SK-N-SH treated with all-trans-retinoic acid at 6 μM for 48 hours (cell line): ENCODE data around the gene PCDHGA12.

Source experiments
- ATAC-seq: fragments of 200-7000 bp; cut with Tn5 transposase; 3 replicates; pipeline ENCODE4 v1.9.1; 2020; ENCODE audit warnings: mild to moderate bottlenecking, moderate library complexity
- BACH2 ChIP-seq: fragments of 250-450 bp; sonication (Bioruptor Pico); IDR thresholded peaks from 2 replicates; pipeline ENCODE4 v1.9.0; 2021; ENCODE audit warnings: mild to moderate bottlenecking, borderline replicate concordance
- ESRRG ChIP-seq: fragments of 250-450 bp; sonication (Bioruptor Pico); IDR thresholded peaks from 2 replicates; pipeline ENCODE4 v1.6.1; 2021; ENCODE audit warnings: mild to moderate bottlenecking
- GLIS3 ChIP-seq: fragments of 250-450 bp; sonication (Bioruptor Pico); IDR thresholded peaks from 2 replicates; pipeline ENCODE4 v1.5.0; 2020; ENCODE audit warnings: mild to moderate bottlenecking, moderate library complexity
- ISL1 ChIP-seq: fragments of 250-450 bp; sonication (Bioruptor Pico); IDR thresholded peaks from 2 replicates; pipeline ENCODE4 v2.1.2; 2022; ENCODE audit warnings: mild to moderate bottlenecking, moderate library complexity
- OSR1 ChIP-seq: fragments of 250-450 bp; sonication (Bioruptor Pico); IDR thresholded peaks from 2 replicates; pipeline ENCODE4 v1.8.0; 2022; ENCODE audit warnings: moderate library complexity, mild to moderate bottlenecking, inconsistent platforms
- PPARA ChIP-seq: fragments of 250-450 bp; sonication (Bioruptor Pico); IDR thresholded peaks from 2 replicates; pipeline ENCODE4 v1.5.0; 2020; ENCODE audit warnings: mild to moderate bottlenecking, borderline replicate concordance
- RARB ChIP-seq: fragments of 250-450 bp; sonication (Bioruptor Pico); IDR thresholded peaks from 2 replicates; pipeline ENCODE4 v1.8.0; 2021; ENCODE audit warnings: mild to moderate bottlenecking, moderate library complexity
- SNAI2 ChIP-seq: fragments of 250-450 bp; sonication (Bioruptor Pico); IDR thresholded peaks from 2 replicates; pipeline ENCODE4 v1.5.0; 2020; ENCODE audit warnings: mild to moderate bottlenecking, moderate library complexity
- TCF4 ChIP-seq: fragments of 250-450 bp; sonication (Bioruptor Pico); IDR thresholded peaks from 2 replicates; pipeline ENCODE4 v1.8.0; 2021; ENCODE audit warnings: mild to moderate bottlenecking, moderate library complexity, borderline replicate concordance
- TOX ChIP-seq: fragments of 250-450 bp; sonication (Bioruptor Pico); IDR thresholded peaks from 2 replicates; pipeline ENCODE4 v1.8.0; 2021; ENCODE audit warnings: mild to moderate bottlenecking, moderate library complexity, borderline replicate concordance
- ZC3H10 ChIP-seq: fragments of 250-450 bp; sonication (Bioruptor Pico); IDR thresholded peaks from 2 replicates; pipeline ENCODE4 v1.5.1; 2021; ENCODE audit warnings: mild to moderate bottlenecking, moderate library complexity
- ZFP3 ChIP-seq: fragments of 250-450 bp; sonication (Bioruptor Pico); IDR thresholded peaks from 2 replicates; pipeline ENCODE4 v1.5.0; 2020; ENCODE audit warnings: mild to moderate bottlenecking, moderate library complexity
- ZFP30 ChIP-seq: fragments of 450-650 bp; formaldehyde crosslinking; IDR thresholded peaks from 2 replicates; pipeline ENCODE4 v1.5.0; 2022; ENCODE audit warnings: mild to moderate bottlenecking, moderate library complexity
- ZNF70 ChIP-seq: fragments of 450-650 bp; formaldehyde crosslinking; IDR thresholded peaks from 2 replicates; pipeline ENCODE4 v1.5.0; 2020; ENCODE audit warnings: mild to moderate bottlenecking, moderate library complexity
- ZNF8 ChIP-seq: fragments of 450-650 bp; formaldehyde crosslinking; IDR thresholded peaks from 2 replicates; pipeline ENCODE4 v1.5.0; 2020; ENCODE audit warnings: mild to moderate bottlenecking, moderate library complexity
- TF ChIP-seq, protein P1 (sequence below): fragments of 250-450 bp; sonication (Bioruptor Pico); IDR thresholded peaks from 2 replicates; pipeline ENCODE4 v1.5.0; 2020; ENCODE audit warnings: mild to moderate bottlenecking, moderate library complexity
- TF ChIP-seq, protein P2 (sequence below): fragments of 250-450 bp; sonication (Bioruptor Pico); IDR thresholded peaks from 2 replicates; pipeline ENCODE4 v1.5.1; 2020; ENCODE audit warnings: low read depth, mild to moderate bottlenecking, moderate library complexity
- TF ChIP-seq, protein P3 (sequence below): fragments of 250-450 bp; sonication (Bioruptor Pico); IDR thresholded peaks from 2 replicates; pipeline ENCODE4 v1.8.0; 2020; ENCODE audit warnings: mild to moderate bottlenecking, moderate library complexity, borderline replicate concordance
- TF ChIP-seq, protein P4 (sequence below): fragments of 250-450 bp; sonication (Bioruptor Pico); IDR thresholded peaks from 2 replicates; pipeline ENCODE4 v1.8.0; 2021; ENCODE audit warnings: low read depth, mild to moderate bottlenecking, moderate library complexity, borderline replicate concordance

PCDHGA12 gene

DNA sequence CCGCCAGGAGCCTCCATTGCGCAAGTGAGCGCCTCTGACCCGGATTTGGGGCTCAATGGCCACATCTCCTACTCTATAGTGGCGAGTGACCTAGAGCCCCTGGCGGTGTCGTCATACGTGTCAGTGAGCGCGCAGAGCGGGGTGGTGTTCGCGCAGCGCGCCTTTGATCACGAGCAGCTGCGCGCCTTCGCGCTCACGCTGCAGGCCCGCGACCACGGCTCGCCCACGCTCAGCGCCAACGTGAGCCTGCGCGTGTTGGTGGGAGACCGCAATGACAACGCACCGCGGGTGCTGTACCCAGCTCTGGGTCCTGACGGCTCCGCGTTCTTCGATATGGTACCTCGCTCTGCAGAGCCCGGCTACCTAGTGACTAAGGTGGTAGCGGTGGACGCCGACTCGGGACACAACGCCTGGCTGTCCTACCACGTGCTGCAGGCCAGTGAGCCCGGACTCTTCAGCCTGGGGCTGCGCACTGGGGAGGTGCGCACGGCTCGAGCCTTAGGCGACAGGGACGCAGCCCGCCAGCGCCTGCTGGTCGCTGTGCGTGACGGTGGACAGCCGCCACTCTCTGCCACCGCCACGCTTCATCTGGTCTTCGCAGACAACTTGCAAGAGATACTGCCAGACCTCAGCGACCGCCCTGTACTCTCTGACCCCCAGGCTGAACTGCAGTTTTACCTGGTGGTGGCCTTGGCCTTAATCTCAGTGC lies 20.6 kb upstream of the PCDHGA12 start:
- TF ChIP-seq, protein P1, sequence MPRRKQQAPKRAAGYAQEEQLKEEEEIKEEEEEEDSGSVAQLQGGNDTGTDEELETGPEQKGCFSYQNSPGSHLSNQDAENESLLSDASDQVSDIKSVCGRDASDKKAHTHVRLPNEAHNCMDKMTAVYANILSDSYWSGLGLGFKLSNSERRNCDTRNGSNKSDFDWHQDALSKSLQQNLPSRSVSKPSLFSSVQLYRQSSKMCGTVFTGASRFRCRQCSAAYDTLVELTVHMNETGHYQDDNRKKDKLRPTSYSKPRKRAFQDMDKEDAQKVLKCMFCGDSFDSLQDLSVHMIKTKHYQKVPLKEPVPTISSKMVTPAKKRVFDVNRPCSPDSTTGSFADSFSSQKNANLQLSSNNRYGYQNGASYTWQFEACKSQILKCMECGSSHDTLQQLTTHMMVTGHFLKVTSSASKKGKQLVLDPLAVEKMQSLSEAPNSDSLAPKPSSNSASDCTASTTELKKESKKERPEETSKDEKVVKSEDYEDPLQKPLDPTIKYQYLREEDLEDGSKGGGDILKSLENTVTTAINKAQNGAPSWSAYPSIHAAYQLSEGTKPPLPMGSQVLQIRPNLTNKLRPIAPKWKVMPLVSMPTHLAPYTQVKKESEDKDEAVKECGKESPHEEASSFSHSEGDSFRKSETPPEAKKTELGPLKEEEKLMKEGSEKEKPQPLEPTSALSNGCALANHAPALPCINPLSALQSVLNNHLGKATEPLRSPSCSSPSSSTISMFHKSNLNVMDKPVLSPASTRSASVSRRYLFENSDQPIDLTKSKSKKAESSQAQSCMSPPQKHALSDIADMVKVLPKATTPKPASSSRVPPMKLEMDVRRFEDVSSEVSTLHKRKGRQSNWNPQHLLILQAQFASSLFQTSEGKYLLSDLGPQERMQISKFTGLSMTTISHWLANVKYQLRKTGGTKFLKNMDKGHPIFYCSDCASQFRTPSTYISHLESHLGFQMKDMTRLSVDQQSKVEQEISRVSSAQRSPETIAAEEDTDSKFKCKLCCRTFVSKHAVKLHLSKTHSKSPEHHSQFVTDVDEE (CRISPR knock-in tag): no peak
- TF ChIP-seq ZFP30 (CRISPR knock-in tag) (no peak), GLIS3 (CRISPR knock-in tag) (no peak), ZNF8 (CRISPR knock-in tag) (no peak), ESRRG (CRISPR knock-in tag) (no peak), ISL1 (CRISPR knock-in tag) (no peak)
- TF ChIP-seq, protein P2, sequence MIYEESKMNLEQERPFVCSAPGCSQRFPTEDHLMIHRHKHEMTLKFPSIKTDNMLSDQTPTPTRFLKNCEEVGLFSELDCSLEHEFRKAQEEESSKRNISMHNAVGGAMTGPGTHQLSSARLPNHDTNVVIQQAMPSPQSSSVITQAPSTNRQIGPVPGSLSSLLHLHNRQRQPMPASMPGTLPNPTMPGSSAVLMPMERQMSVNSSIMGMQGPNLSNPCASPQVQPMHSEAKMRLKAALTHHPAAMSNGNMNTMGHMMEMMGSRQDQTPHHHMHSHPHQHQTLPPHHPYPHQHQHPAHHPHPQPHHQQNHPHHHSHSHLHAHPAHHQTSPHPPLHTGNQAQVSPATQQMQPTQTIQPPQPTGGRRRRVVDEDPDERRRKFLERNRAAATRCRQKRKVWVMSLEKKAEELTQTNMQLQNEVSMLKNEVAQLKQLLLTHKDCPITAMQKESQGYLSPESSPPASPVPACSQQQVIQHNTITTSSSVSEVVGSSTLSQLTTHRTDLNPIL (CRISPR knock-in tag): no peak
- ATAC-seq: no peak

DNA sequence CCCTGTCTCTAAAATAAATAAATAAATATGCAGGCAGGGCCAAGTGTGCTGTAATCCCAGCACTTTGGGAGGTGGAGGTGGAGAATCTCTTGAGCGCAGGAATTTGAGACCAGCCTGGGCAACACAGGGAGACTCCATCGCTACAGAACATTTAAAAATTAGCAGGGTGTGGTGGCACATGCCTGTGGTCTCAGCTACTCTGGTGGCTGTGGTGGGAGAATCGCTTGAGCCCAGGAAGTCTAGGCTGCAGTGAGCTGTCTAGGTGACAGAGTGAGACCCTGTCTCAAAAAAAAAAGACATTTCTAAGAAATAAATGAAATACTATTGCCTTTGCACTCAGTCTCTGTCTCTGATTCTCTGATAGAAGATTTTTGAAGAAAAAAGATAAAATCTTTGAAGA lies 18.7 kb upstream of the PCDHGA12 start:
- no peak for TF ChIP-seq RARB
- no peak for TF ChIP-seq SNAI2 (CRISPR knock-in tag)
- TF ChIP-seq GLIS3 (CRISPR knock-in tag): no peak
- no peak for TF ChIP-seq ZNF70 (CRISPR knock-in tag)
- TF ChIP-seq ZFP30 (CRISPR knock-in tag): no peak
- no peak for TF ChIP-seq PPARA (CRISPR knock-in tag)
- TF ChIP-seq ISL1 (CRISPR knock-in tag): no peak
- TF ChIP-seq TOX (CRISPR knock-in tag): no peak
- TF ChIP-seq, protein P2 (CRISPR knock-in tag): no peak
- TF ChIP-seq TCF4 (CRISPR knock-in tag): no peak
- TF ChIP-seq BACH2 (CRISPR knock-in tag): no peak
- no peak for TF ChIP-seq ZC3H10 (CRISPR knock-in tag)
- no peak for TF ChIP-seq ZNF8 (CRISPR knock-in tag)
- TF ChIP-seq, protein P3, sequence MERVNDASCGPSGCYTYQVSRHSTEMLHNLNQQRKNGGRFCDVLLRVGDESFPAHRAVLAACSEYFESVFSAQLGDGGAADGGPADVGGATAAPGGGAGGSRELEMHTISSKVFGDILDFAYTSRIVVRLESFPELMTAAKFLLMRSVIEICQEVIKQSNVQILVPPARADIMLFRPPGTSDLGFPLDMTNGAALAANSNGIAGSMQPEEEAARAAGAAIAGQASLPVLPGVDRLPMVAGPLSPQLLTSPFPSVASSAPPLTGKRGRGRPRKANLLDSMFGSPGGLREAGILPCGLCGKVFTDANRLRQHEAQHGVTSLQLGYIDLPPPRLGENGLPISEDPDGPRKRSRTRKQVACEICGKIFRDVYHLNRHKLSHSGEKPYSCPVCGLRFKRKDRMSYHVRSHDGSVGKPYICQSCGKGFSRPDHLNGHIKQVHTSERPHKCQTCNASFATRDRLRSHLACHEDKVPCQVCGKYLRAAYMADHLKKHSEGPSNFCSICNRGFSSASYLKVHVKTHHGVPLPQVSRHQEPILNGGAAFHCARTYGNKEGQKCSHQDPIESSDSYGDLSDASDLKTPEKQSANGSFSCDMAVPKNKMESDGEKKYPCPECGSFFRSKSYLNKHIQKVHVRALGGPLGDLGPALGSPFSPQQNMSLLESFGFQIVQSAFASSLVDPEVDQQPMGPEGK (CRISPR knock-in tag): no peak
- no peak for TF ChIP-seq OSR1 (CRISPR knock-in tag)
- no peak for ATAC-seq

DNA sequence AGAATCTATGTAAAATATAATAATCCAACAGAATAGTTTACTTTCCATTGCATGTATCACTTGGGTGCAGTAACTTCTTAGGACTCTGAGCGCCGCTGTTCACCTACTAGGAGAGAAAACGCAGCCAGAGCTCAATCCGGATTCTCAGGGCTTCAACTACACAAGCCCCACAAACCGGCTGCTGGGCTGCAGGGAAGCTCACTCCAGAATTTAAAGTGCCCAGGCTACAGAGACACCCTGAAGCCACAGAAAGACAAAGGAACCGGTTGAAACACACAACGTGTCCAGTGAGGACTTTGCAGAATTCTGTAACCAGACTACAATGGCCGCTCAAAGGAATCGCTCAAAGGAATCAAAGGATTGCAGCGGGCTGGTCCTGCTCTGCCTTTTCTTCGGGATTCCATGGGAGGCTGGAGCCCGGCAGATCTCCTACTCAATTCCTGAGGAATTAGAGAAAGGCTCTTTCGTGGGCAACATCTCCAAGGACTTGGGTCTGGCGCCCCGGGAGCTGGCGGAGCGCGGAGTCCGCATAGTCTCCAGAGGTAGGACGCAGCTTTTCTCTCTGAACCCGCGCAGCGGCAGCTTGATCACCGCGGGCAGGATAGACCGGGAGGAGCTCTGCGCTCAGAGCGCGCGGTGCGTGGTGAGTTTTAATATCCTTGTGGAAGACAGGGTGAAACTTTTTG lies 17.3 kb upstream of the PCDHGA12 start, which contains the start of gene PCDHGA10:
Gene PCDHGA10, plus strand, starts transcription at position 134 of the 686 bp plus-strand sequence. Its CDS starts 189 bp downstream, at position 323.
- ATAC-seq: peak; percentile 61
- no peak for TF ChIP-seq ZC3H10 (CRISPR knock-in tag)
- TF ChIP-seq ZFP30 (CRISPR knock-in tag): no peak
- no peak for TF ChIP-seq TCF4 (CRISPR knock-in tag)
- TF ChIP-seq ESRRG (CRISPR knock-in tag): no peak
- TF ChIP-seq GLIS3 (CRISPR knock-in tag): no peak
- TF ChIP-seq, protein P4, sequence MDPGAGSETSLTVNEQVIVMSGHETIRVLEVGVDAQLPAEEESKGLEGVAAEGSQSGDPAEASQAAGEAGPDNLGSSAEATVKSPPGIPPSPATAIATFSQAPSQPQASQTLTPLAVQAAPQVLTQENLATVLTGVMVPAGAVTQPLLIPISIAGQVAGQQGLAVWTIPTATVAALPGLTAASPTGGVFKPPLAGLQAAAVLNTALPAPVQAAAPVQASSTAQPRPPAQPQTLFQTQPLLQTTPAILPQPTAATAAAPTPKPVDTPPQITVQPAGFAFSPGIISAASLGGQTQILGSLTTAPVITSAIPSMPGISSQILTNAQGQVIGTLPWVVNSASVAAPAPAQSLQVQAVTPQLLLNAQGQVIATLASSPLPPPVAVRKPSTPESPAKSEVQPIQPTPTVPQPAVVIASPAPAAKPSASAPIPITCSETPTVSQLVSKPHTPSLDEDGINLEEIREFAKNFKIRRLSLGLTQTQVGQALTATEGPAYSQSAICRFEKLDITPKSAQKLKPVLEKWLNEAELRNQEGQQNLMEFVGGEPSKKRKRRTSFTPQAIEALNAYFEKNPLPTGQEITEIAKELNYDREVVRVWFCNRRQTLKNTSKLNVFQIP (CRISPR knock-in tag): no peak
- no peak for TF ChIP-seq ZFP3 (CRISPR knock-in tag)
- no peak for TF ChIP-seq TOX (CRISPR knock-in tag)
- TF ChIP-seq ISL1 (CRISPR knock-in tag): no peak
- TF ChIP-seq RARB: no peak
- TF ChIP-seq, protein P3 (CRISPR knock-in tag): no peak
- TF ChIP-seq SNAI2 (CRISPR knock-in tag): no peak
- TF ChIP-seq ZNF8 (CRISPR knock-in tag): no peak
- TF ChIP-seq, protein P1 (CRISPR knock-in tag): no peak
- TF ChIP-seq BACH2 (CRISPR knock-in tag): no peak
- TF ChIP-seq, all 23 proteins: peak for 0
